ENCODE data around the gene CPNE8.

CPNE8 gene

DNA sequence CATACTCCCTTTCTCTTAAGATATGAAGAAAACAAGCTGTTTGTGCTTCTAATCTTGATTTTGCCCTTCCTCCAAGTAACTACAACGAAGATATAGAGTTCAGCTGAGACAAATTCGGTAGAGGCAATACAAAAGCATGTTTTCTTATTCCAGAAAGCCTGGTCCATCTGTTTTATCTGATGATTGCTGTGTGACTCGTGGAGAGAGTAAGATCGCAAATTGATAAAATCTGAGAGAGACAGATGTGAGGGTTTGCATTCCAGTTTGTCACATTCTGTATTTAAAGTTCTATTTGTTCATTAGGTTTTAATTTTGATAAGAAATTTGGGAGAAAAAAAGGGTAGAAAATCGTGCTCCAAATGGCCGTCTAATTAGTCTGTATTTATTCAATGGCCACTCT, 192.1 kb downstream of the CPNE8 start:
- FAIRE-seq: no peak

DNA sequence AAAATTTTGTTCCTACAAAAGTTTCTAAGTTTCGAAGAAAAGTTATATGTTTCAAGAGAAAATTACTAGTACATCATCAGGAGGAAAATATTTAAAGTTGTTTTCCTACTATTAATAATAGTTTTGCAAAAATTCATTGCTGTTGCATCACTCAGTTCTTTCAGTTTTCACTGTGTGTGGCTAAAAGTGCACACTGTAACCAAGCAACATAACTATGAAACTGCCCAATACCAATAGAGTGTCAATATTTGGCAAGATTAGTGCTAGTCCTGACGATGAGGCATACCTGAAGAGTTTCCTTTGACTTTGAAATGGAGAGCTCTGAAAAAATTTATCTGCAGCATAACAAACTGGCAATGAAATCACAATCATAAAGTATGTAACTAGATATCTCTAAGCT, 194.3 kb downstream of the CPNE8 start:
- FAIRE-seq: no peak

DNA sequence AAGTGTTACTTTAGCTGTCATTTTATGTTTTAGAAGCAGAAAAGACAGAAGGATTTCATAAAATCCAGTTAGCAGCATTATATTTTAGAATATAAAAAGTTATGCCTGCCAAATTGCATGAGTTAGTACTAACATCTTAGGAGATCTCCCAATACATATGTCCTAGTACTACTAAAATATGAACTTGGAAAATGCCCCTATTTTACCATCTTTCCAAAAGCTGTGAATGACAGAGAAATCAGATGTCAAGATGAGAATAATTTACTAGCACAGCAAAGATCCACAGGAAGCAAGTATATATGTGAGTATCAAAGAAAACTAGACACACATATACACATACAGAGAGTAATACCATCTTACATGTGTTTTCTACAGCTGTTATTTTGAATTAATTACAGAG, 196.9 kb downstream of the CPNE8 start:
- no peak for FAIRE-seq

DNA sequence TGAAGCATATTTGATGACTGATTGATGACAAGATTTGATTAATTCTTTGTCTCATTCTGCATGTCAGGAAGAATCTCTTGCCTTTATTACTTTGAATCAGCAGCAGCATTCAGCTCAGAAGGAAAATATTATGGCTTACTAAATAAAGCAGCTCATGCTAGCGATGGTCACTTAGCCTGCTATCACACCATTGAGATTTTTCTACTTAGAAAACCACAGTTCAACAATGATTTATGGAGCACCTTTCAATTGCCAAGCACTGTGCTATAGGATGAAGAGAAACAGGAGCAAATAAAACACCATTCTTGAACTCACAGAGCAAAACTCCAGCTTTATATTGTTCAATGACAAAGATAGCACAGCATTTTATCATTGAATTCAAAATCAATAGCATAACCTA, 197.7 kb downstream of the CPNE8 start:
- FAIRE-seq: no peak

DNA sequence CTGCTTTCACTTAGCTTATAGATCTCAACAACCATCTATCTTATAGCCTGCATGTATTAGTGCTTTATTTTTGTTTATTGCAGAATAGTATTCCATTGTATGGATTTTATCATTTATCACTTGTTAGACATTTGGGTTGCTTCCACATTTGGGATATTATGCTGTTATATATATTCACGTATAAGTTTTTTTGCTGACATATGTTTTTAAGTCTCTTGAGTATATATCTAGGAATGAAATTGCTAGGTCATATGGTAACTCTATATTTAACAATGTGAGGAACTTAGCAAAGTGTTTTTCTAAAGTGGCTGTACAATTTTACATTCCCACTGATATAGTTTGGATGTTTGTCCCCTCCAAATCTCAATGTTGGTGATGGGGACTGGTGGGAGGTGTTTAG, 208.1 kb downstream of the CPNE8 start:
- FAIRE-seq: no peak

DNA sequence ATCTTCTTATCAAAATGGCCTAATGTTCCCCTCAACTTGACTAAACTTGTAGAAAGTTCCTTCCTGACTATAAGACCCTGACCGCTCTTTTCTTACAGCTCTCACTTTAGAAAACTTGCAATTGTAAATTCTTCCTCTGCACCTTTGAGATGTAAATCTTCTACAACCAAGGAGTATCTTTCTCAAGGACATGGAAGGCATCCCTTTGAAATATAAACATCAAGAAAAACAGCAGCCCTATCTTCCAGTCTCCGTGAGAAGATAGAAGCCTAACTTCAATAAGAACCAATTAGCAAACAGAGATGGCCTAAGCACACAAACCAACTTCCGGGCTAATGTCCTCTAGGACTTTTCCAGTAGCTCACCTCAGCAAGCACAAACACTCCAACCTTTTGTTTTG, 210.3 kb downstream of the CPNE8 start:
- no peak for FAIRE-seq

DNA sequence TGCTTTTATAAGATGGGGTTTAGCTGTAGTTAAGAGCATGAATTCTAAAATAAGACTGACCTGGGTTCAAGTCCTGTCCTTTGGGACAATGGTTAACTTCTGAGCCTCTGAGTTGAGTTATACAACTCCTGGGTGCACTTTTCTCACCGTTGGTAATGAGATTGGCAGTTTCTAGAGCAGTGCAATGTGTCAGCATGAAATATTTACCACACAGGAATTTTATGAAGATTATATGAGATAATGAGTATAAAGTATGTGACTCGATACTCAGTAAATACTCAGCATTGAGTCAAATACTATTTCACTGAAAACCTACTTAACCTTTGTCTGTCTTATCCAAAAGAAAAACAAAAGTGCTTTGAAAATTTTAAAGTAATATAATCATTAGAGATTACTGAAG, 214.2 kb downstream of the CPNE8 start:
- no peak for FAIRE-seq

DNA sequence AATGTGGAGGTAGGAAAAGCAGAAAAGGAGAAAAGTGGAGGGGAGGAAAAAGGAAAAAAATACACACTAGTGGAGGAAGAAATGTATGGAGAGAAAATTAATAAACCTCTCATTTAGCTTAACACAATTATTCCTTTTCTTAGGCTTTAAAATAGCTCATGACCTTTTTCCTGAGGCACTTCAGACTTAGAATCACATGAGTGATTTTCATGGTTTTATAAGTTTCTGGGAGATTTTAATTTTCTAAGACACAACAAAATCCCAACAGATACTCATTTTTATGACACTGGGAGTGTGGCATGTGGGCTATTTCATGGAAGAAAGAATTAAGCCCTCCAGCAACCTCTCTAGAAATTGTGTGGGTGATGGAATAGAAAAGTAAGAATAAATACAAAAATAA, 214.7 kb downstream of the CPNE8 start:
- no peak for FAIRE-seq

DNA sequence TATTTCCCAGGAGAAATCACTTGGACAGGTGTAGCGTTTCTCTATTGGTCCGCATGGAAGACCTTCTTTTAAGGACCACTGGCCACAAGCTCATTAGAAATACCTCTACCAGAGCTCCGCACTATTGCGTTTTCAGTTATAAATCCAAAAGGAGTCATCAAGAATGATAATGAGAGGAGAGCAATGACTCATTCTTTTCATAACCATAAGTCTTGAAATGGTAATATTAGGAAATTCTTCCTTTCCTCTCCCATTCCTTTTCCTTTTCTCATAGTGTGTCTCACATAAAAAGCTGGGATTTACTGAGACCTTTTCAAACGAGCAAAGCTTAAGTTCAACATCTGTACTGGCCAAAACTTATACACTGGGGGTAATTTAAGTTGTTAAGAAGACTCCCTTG, 215.7 kb downstream of the CPNE8 start:
- FAIRE-seq: no peak

DNA sequence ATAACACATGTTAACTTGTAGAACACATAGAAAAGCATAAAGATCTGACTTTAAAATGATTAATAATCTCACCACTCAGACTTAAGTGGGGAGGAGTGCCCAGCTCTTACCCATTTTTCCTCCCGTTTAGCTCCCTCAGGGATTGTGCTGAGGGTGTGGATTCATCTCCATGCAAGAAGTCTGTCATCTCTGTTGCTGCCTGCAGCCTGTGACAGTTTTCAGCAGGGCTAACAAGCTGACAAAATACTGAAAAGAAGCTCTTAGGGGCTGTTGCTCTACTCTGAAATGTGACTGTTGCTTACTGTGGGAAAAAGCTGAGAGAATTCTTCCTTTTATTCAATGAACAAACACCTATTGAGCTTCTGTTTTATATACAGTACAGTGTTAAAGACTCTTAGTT, 216.2 kb downstream of the CPNE8 start:
- FAIRE-seq: no peak

DNA sequence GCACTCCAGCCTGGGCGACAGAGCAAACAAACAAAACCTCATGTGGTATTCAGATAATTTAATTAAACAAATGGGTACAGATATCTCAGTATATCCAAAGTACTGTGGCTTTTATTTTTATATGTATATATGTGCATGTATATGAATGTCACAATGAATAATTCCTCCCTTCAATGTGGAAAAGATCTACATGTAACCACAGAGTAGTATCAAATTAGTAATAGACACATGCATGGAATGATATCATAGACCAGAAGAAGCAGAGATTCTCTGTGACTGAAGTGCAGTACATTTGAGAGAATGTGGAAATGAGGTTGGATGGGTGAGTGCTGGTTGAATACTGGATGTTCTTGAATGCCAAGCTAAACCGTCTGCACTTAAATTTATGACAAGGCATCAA, 222.9 kb downstream of the CPNE8 start:
- FAIRE-seq: no peak

DNA sequence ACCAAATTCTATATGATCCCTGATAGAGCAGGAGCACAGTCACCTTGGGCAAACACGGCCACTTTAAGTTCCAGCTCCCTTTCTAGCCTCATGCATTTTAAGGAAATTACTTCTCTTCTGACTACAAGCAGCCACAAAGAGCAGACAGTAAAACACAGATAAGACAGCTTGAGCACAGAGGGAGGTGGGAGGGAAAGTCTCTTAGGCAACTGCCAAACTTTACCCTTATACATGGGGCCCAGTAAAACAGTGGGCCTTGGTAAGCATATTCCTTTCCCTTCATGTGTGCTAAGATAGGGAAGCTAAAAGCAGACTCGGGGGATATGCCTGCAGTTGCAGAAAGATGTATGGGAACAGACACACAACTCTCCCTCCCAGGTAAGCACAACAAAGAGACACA, 235.9 kb downstream of the CPNE8 start:
- FAIRE-seq: no peak

DNA sequence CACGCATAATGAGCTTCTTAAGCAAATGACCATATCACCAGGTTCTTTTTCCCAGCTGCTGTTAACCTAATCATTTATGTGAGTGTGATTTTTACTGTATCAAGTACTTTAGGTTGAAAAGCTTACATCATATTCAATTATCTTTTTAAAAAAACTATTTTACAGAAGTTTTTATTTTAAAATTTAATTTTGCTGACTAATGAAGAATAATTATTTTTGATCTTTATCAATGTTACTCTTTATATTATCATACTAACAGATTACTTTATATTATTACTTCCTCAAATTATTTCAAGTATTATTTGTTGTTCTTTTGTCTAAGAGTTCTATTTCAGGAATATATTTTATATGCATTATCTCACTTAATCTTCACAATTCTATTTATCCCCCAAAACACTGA, 236.3 kb downstream of the CPNE8 start:
- peak; percentile 46 for FAIRE-seq

DNA sequence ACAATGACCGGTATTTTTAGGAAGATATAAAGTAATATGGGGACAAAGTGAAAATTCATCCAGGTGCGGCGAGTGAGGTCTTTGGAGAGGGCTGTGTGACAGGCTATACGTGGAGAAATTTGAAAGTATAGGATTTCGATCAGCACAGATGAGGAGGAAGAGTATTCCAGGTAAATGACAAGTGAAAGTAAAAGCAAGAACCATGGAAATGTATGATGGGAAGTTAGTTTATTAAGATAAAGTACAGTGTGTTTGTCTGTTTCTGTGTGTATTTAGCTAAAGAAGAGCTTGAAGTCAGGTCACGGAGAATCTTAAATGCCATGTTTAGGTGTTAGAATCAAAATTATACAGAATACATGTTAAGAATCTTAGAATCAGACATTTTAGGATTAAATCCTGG, 239.0 kb downstream of the CPNE8 start:
- no peak for FAIRE-seq

DNA sequence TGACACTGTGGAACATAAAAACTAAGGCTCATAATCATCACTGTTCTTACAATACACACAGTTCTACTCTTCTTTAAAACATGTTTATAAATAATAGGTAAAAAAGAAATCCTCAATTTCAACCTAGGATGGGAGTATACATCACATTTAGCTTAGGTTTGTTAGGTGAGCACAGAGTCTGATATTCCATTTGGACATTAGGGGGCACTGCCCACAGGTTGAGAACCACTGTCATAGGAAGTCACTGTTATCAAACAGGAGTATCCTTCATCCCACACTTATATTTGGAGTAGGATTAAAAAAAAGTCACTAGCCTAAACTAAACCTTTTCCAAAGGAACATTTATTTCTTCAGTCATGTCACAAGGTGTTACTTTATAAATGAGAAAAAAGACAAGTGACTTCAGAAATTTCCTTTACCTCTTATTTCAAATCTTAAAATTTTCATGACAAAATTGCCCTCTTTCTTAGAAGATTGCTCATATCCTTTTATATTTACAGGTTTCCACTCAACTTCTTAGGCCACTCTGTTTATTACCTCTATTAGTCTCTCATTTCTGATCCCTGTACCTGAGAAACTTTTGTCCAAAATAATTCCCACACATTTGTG, 240.6 kb downstream of the CPNE8 start:
- FAIRE-seq: no peak

DNA sequence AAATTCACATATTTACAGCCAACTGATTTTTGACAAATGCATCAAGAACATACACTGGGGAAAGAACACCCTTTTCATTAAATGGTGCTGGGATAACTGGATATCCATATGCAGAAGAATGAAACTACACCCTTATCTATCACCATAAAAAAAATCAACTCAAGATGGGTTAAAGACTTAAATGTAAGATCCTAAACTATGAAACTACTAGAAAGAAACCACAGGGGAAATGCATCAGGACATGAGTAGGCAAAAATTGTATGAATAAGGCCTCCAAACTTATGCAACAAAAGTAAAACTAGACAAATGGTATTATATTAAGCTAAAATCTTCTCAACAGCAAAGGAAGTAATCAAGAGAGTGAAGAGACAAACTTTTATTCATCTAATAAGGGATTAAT, 242.6 kb downstream of the CPNE8 start:
- no peak for FAIRE-seq

DNA sequence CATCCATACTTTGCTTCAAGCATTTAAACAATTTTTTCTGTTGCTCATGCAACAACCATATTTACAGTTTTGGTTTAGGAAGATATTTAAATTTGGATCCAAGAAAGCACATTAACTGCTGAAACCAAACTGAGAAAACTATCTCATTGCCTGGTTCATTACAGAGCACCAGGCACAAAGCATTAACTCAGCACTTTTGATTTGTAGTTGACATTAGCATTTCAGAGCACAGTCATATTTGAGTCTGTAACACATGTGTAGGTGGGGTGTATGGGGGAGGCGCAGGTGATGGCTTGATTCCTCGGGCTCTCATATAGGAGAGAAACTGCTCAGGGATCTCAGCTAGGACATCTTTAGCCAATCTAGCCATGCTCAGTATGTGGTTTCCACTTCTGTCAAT, 251.7 kb downstream of the CPNE8 start:
- FAIRE-seq: no peak

DNA sequence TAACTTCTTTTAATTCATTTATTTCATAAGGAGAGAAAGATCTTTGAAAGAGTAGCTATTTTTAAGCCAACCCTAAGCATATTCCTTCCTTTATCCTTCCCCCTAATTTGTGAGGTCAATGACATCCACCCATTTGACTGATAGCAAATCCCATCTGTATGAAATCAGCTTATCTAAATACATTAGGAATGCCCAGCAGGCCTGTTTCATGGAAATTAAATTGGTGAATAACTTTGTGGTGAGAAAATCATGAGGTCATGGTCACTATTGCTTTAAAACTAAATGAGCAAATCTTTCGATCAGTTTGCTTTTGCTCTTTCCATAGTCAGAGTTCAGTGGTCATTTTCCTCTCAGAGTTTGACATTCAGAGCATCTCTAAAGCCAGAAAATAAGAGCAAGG, 256.6 kb downstream of the CPNE8 start:
- FAIRE-seq: no peak

DNA sequence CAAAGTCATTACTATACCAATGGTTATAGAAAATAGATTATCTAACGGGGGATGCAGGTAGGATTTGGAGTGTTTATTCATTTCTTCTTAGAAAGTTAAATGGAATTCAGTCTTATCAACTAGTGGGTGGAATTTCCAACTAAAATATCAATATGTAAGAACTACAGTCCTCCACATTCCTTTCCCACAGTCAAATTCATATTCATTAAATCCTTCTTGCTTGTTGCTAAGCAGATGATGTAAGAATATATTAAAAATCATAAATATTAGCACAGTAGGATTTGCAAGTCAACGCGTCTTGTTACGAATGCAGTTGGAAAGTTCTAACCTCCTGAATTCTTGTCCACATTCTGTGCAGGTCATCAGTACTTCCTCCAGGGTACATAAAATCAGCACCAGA, 259.2 kb downstream of the CPNE8 start:
- FAIRE-seq: no peak

DNA sequence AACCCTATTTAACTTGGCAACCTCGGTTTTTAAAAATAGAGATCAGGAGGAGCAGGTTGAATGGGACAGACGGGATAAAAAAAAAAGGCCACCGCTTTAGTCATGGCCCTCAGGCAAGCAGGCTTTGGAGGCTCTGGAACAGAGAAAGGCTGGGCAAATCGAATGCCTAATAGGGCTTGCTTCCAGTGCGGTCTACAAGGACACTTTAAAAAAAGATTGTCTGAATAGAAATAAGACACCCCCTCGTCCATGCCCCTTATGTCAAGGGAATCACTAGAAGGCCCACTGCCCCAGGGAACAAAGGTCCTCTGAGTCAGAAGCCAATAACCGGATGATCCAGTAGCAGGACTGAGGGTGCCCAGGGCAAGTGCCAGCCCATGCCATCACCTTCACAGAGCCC, 265.8 kb downstream of the CPNE8 start:
- no peak for FAIRE-seq

DNA sequence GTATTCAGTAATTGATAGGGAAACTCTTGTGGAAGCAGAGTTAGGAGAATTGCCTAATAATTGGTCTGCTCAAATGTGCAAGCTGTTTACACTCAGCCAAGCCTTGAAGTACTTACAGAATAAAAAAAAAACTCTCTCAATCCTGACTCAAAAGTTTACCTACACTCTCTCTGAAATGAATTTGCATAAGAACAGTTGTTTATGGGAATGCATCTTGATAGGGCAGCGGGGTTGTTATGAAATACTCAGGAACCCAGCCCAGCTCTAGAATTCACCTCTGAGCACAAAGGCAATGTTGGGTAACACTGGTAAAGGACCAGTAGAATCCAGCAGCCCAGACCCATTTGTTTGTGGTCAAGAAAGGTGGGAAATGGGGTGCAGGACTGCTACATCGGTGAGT, 267.0 kb downstream of the CPNE8 start:
- no peak for FAIRE-seq

DNA sequence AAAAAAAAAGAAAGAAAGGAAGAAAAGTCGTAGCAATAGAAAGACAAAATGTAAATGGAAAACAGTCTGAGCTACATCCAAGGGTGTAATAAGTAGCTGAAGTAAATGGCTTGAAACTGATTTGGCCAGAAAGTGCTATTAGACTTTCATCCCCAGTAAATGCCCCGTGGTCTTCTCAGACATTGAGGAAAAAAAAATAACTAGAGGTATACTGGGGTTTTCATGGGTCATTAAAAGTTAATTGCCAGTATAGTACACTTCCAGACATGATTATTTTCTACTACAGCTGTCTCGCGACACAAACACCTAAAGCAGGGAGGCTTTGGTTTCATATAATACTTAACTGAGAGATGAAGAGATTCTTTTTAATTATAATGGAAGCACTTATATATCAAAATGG, 271.9 kb downstream of the CPNE8 start:
- FAIRE-seq: no peak

DNA sequence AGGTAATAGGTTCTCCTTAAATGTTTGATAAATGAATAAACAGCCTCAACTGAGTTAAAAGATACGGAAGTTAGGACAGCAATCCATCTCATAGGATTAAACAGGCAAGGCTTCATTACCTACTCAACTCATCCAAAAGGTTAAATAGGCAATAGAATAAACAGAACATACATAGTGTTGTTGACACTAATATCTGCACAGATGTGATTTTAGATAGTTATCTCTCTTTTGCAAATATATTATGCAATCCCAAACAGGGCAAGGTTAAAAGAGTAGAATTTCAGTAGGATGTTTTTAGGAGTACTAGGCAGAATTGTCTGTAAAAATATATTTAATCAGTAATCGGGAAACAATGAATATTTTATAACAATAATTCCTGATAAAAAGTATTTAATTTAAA, 276.3 kb downstream of the CPNE8 start:
- no peak for FAIRE-seq

DNA sequence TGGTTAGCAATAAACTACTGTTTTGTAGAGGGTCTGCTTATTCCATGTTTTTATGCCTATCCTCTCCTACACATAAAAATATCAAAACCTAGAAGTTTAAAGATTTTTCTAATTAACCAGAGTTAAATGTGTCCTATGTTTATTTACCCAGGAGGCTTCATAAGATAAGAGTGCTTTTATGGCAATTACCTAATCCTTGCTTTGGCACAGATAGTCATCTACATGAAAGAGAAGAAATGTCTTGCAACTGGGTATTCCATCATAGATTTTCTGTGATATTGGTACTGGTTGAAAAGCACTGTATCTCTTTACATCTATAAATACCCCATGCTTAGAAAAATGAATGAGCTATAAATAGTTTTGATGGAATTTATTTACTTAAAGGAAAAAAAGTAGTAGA, 277.1 kb downstream of the CPNE8 start:
- FAIRE-seq: no peak

DNA sequence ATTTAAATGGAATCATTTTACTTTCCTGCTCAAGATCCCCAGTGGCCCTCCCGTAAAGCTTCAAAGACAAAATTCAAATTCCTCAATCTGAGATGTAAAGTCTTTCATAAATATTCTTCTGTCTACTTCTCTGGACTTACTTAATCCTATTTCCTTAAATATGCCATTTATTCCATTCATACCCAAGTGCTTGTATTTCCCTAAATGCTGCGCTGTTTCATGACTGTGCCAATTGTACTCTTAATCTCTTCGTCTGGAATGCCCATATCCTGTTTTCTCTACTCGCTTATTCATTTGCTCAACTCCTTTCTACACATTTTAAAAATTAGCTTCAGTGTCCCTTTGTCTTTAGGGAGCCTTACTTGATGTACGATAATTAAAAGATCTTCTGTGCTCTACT, 280.1 kb downstream of the CPNE8 start:
- no peak for FAIRE-seq

DNA sequence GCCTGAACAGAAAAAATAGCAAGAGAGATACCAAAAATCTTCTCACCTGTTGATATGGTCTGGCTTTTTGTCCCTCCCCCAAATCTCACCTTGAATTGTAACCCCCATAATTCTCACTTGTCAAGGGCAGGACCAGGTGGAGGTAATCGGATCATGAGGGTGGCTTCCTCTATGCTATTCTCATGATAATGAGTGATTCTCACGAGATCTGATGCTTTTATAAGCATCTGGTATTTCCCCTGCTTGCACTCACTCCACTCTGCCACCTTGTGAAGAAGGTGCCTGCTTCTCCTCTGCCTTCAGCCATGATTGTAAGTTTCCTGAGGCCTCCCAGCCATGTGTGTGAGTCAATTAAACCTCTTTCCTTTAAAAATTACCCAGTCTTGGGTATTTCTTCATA, 291.2 kb downstream of the CPNE8 start:
- no peak for FAIRE-seq
